SK-N-MC (cell line): ENCODE results near the gene TRMT112.

Experiments used
- EZH2 ChIP-seq: fragments of 200-600 bp; sonication (generic); IDR thresholded peaks from one replicate; pipeline ENCODE4 v1.6.1; 2017; ENCODE audit warnings: antibody characterized with exemption
- FOXP2 ChIP-seq: optimal IDR thresholded peaks from 2 replicates; pipeline ENCODE3; 2011; ENCODE audit warnings: mild to moderate bottlenecking, moderate library complexity; ENCODE audit not compliant: insufficient read depth; ENCODE audit errors: extremely low read length, control extremely low read depth
- POLR2AphosphoS5 ChIP-seq: IDR thresholded peaks from 2 replicates; pipeline ENCODE4 v1.6.1; 2012; ENCODE audit warnings: mild to moderate bottlenecking, low read depth, low read length, borderline replicate concordance

DNA sequence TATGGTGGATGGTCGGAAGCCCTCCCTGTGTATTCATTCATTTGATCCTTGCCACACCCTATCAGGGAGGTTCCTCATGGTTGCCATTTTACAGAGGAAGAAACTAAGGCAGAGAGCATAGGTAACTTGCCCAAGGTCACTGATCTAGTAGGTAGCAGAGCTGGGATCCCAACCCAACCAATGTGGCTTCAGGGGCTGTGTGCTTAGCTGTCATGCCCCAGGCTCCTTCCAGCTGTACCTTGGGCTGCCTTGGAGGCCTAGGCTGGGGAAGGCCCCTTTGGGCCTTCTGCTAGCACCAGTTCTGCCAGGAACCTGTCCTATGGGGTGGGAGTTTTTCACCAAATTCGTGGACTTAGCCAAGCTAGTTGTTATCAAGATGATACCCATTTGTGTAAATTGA is 41.5 kb downstream of the TRMT112 start:
- TF ChIP-seq POLR2AphosphoS5 (no peak), EZH2 (no peak), FOXP2 (no peak)
